Chondrocyte (in vitro differentiated cells): Measurements from ENCODE around the gene ADGRV1. TPM values are rescaled to one million over a fixed set of nuclear protein-coding genes. Genes with fewer than 3 reads are reported as not detected.

ENCODE experiments used
- DNase-seq: peaks from one replicate; pipeline ENCODE4 v3.0.0; 2021; ENCODE audit warnings: mixed read lengths, low spot score
- H3K27ac Mint-ChIP-seq: one replicate; pipeline ENCODE4 v1.8.0; 2021; ENCODE audit warnings: mild to moderate bottlenecking, moderate library complexity, mixed read lengths; ENCODE audit not compliant: unreplicated experiment
- H3K27me3 Mint-ChIP-seq: 2 replicates; pipeline ENCODE4 v1.8.0; 2021; ENCODE audit warnings: low read depth, mixed read lengths
- H3K36me3 Mint-ChIP-seq: 2 replicates; pipeline ENCODE4 v1.8.0; 2021; ENCODE audit warnings: low read depth, mixed read lengths
- H3K4me1 Mint-ChIP-seq: 2 replicates; pipeline ENCODE4 v1.8.0; 2021; ENCODE audit warnings: low read depth, mild to moderate bottlenecking, mixed read lengths
- H3K4me3 Mint-ChIP-seq: one replicate; pipeline ENCODE4 v1.8.0; 2021; ENCODE audit warnings: mild to moderate bottlenecking, moderate library complexity, mixed read lengths; ENCODE audit not compliant: unreplicated experiment
- H3K9me3 Mint-ChIP-seq: 2 replicates; pipeline ENCODE4 v1.8.0; 2021; ENCODE audit warnings: low read depth, mixed read lengths
- CTCF ChIP-seq: fragments of 200-600 bp; sonication (generic); IDR thresholded peaks from 2 replicates; pipeline ENCODE4 v1.5.0; 2021; ENCODE audit warnings: antibody characterized with exemption, mild to moderate bottlenecking, moderate library complexity
- total RNA-seq: library from RNA; stranded (reverse); gene quantifications from 3 replicates; pipeline ENCODE4 v1.2.1, GENCODE V29; 2021

The ADGRV1 gene
- total RNA-seq, 1 donor from 2014 or later: 1.5 TPM

- H3K4me3 Mint-ChIP-seq: no peak overlapping the region
- no peaks in the 10 kb centered on the region for H3K27me3 Mint-ChIP-seq
- peaks cover 10% of the 10 kb centered on the region for H3K4me1 Mint-ChIP-seq
- H3K9me3 Mint-ChIP-seq: no peaks in the 10 kb centered on the region
- no peak for TF ChIP-seq CTCF
- H3K36me3 Mint-ChIP-seq: no peaks in the 10 kb centered on the region
- no peak for DNase-seq
- H3K27ac Mint-ChIP-seq: peak overlapping the region; percentile 68
Observed at GRCh38 chr5:90982576-90982975, 424.0 kb downstream of the ADGRV1 start.

- H3K4me1 Mint-ChIP-seq: peaks cover 10% of the 10 kb centered on the region
- peak overlapping the region; percentile 14 for H3K27ac Mint-ChIP-seq
- no peak overlapping the region for H3K4me3 Mint-ChIP-seq
- no peaks in the 10 kb centered on the region for H3K9me3 Mint-ChIP-seq
- no peaks in the 10 kb centered on the region for H3K36me3 Mint-ChIP-seq
- H3K27me3 Mint-ChIP-seq: no peaks in the 10 kb centered on the region
- no peak for DNase-seq
- no peak for TF ChIP-seq CTCF
Observed at GRCh38 chr5:90983148-90983547, 424.6 kb downstream of the ADGRV1 start.

GRCh38 chr5:90983711-90984124 is 425.1 kb downstream of the ADGRV1 start:
- no peak for DNase-seq
- peaks cover 10% of the 10 kb centered on the region for H3K4me1 Mint-ChIP-seq
- TF ChIP-seq CTCF: no peak
- H3K36me3 Mint-ChIP-seq: no peaks in the 10 kb centered on the region
- H3K27ac Mint-ChIP-seq: peak overlapping the region; percentile 14
- H3K4me3 Mint-ChIP-seq: no peak overlapping the region
- H3K9me3 Mint-ChIP-seq: no peaks in the 10 kb centered on the region
- H3K27me3 Mint-ChIP-seq: no peaks in the 10 kb centered on the region

GRCh38 chr5:90985341-90985740 is 426.7 kb downstream of the ADGRV1 start:
- no peak overlapping the region for H3K27ac Mint-ChIP-seq
- peaks cover 4% of the 10 kb centered on the region for H3K9me3 Mint-ChIP-seq
- H3K27me3 Mint-ChIP-seq: no peaks in the 10 kb centered on the region
- H3K4me3 Mint-ChIP-seq: no peak overlapping the region
- TF ChIP-seq CTCF: no peak
- no peaks in the 10 kb centered on the region for H3K36me3 Mint-ChIP-seq
- no peak for DNase-seq
- H3K4me1 Mint-ChIP-seq: peaks cover 10% of the 10 kb centered on the region

GRCh38 chr5:90987726-90988125 is 429.1 kb downstream of the ADGRV1 start:
- H3K36me3 Mint-ChIP-seq: no peaks in the 10 kb centered on the region
- no peak for TF ChIP-seq CTCF
- peaks cover 4% of the 10 kb centered on the region for H3K4me1 Mint-ChIP-seq
- no peak overlapping the region for H3K4me3 Mint-ChIP-seq
- peaks cover 4% of the 10 kb centered on the region for H3K9me3 Mint-ChIP-seq
- no peaks in the 10 kb centered on the region for H3K27me3 Mint-ChIP-seq
- no peak overlapping the region for H3K27ac Mint-ChIP-seq
- DNase-seq: no peak
